Measurements from ENCODE around the gene PHF21B.

- TF ChIP-seq, protein P1, sequence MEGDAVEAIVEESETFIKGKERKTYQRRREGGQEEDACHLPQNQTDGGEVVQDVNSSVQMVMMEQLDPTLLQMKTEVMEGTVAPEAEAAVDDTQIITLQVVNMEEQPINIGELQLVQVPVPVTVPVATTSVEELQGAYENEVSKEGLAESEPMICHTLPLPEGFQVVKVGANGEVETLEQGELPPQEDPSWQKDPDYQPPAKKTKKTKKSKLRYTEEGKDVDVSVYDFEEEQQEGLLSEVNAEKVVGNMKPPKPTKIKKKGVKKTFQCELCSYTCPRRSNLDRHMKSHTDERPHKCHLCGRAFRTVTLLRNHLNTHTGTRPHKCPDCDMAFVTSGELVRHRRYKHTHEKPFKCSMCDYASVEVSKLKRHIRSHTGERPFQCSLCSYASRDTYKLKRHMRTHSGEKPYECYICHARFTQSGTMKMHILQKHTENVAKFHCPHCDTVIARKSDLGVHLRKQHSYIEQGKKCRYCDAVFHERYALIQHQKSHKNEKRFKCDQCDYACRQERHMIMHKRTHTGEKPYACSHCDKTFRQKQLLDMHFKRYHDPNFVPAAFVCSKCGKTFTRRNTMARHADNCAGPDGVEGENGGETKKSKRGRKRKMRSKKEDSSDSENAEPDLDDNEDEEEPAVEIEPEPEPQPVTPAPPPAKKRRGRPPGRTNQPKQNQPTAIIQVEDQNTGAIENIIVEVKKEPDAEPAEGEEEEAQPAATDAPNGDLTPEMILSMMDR (IDR thresholded peaks at IDR 0.05): no peak
- no peak for TF ChIP-seq EZH2 (IDR thresholded peaks at IDR 0.05)
- no peak for TF ChIP-seq EZH2phosphoT487 (IDR thresholded peaks at IDR 0.05)
These were observed 37.3 kb downstream of the PHF21B start for GRCh38 chr22:44972363-44973083.

Measured in neural progenitor cell (in vitro differentiated cells).